ENCODE data around the gene COL2A1.

COL2A1 gene

DNA sequence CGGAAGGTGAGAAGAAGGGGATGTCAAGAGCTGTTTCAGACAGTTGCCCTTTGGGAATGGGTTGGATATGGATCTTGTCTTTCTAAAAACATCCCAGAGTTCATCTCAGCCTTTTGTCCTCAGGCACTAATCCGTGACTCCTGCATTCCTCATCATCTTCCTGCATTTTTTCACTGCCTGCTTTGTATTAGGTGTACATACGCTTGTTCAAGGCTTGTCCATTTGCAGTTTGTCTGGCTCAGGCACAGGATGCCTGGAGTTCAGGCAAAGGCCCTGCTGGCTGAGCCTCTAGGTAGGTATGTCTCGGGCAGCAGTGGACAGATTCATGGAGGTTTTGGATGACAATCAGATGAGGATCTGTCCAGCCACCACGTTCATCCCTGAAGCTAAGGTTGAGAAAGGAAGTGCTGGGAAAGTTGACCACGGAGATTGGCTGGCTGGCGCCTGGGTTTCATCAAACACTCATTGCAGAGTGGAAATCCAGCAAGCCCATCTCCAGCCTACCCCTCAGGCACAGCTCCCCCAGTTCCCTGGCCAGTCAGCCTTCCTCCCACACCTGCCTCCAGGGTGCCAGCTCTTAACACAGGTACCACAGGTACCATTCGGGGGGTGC is 53.3 kb downstream of the COL2A1 start:
- TF ChIP-seq GATA3 (IDR thresholded peaks at IDR 0.05; ENCODE audit: low read depth, low read length): no peak
- no peak; the same call in 1 of the 2 replicates for TF ChIP-seq GATA2 (IDR thresholded peaks at IDR 0.05; ENCODE audit: low read depth, low read length)

- TF ChIP-seq GATA2 (IDR thresholded peaks at IDR 0.05; ENCODE audit: low read depth, low read length) (no peak), GATA3 (IDR thresholded peaks at IDR 0.05; ENCODE audit: low read depth, low read length) (no peak)
Measured at GRCh38 chr12:47949441-47950341, 54.6 kb downstream of the COL2A1 start.

DNA sequence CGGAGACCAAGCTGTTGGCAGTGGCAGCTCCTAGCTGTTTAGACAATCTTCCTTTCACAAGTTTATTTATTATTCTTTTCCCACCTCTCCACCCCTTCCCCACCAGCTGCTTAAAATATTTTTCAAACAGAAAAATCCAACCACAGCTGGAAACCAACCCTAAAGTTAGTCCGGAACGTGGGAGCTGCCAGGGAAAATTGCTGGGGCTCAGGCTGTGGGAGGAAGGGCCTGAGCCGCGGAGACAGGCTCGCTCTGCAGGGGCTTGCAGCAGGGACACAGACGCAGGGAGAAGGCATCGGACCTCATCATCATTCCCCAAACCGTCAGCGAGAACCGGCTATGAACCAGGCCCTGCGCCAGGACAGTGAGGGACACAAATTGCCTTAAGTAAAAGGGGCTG is 56.9 kb downstream of the COL2A1 start:
- no peak for TF ChIP-seq GATA2 (IDR thresholded peaks at IDR 0.05; ENCODE audit: low read depth, low read length)
- no peak for TF ChIP-seq GATA3 (IDR thresholded peaks at IDR 0.05; ENCODE audit: low read depth, low read length)

DNA sequence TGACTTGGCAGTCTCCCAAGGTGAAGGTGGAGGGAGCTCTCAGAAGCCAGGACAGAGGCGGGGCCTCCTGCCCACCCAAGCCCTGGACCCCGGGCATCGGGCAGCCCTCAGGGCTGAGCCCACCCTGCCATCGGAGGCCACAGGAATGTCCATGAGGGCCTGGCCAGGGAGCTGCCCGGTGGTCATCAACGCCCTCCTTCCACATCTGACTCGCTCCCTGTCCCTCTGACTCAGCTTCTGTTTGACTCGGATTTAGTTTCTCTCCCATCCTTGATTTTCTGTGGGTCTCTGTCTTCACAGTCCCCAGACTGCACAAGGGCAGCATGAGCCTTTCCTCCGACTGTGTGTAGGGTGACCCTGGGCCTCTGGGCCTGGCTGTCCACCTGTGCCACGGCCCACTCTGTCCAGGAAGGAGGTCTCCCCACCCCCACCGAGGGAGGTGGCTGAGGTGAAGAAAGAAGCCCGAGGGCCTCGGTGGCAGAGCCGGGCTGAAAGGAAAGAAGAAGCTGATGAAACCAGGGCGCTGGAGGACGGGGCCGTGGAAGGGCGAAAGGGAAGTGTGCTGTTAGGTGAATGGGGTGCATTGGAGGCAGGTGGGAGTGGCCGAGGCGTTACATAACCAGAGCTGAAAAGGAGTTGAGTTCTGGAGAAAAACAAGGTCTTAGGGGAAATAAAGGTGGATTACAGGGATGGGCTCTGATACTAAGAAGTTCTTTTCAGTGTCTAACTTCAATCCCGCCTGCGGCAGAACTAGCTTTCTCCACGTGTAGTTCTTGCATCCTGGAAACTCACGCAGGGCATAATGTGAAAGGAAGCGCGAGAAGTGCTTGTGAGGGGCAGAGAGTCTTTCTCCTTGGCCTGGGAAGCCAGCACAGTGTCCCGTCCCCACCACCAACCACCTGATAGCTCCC is 57.6 kb downstream of the COL2A1 start:
- no peak for TF ChIP-seq GATA2 (IDR thresholded peaks at IDR 0.05; ENCODE audit: low read depth, low read length)
- no peak for TF ChIP-seq GATA3 (IDR thresholded peaks at IDR 0.05; ENCODE audit: low read depth, low read length)

DNA sequence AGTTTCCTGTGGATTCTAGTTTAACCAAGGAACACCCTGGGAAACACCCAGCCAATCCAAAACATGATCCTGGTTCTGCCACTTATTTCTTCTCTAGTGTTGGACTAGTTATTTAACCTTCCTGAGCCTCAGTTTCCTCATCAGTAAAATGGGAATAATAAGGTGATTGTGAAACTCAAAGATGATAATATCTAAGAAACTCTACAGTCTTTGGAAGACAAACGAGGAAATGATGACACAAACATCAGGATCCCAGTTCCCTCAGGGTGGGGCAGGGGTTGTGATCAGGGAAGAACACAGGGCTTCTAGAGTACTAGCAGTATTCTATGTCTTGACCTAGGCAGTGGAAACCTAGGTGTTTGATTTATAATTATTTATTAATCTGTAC is 58.9 kb downstream of the COL2A1 start:
- no peak for TF ChIP-seq GATA3 (IDR thresholded peaks at IDR 0.05; ENCODE audit: low read depth, low read length)

- TF ChIP-seq GATA2 (IDR thresholded peaks at IDR 0.05; ENCODE audit: low read depth, low read length) (no peak), GATA3 (IDR thresholded peaks at IDR 0.05; ENCODE audit: low read depth, low read length) (no peak)
Measured at GRCh38 chr12:47944685-47945340, 59.5 kb downstream of the COL2A1 start.

DNA sequence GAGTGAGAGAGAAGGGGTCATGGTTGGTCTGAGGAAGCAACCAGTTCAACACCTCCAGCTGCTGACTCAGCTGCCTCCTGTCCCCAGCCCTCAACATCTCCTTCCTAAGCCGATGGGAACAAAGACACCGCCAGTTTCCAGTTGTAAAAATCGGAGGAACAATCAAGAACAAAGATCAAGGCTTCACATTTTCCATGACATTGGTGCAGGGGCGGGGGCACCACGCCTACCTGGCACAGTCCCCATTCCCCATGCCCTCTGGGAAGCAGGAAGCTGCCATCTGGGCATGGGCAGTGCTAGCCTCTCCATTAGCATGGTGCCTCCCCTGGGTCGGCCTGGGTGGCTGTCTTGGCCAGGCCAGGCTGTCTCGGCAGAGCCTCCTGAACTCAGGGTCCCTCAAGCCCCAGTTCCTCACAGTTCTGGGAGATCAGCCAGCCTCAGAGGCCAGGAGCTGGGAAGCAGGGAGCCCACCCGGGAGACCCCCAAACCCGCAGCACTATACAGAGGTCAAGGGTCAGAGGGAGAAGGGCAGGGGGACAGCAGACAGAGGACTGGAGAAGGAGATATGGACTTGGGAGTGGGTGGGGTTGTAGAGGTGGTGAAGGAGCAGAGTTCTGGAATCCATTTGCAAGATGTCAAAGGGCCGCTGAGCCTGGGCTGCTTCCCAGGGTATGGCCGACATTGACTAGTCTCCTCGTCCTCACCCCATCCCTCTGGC is 60.5 kb downstream of the COL2A1 start:
- no peak for TF ChIP-seq GATA2 (IDR thresholded peaks at IDR 0.05; ENCODE audit: low read depth, low read length)
- no peak for TF ChIP-seq GATA3 (IDR thresholded peaks at IDR 0.05; ENCODE audit: low read depth, low read length)

GRCh38 chr12:47942614-47943225 is 61.6 kb downstream of the COL2A1 start:
- TF ChIP-seq GATA2 (IDR thresholded peaks at IDR 0.05; ENCODE audit: low read depth, low read length) (no peak), GATA3 (IDR thresholded peaks at IDR 0.05; ENCODE audit: low read depth, low read length) (no peak)

DNA sequence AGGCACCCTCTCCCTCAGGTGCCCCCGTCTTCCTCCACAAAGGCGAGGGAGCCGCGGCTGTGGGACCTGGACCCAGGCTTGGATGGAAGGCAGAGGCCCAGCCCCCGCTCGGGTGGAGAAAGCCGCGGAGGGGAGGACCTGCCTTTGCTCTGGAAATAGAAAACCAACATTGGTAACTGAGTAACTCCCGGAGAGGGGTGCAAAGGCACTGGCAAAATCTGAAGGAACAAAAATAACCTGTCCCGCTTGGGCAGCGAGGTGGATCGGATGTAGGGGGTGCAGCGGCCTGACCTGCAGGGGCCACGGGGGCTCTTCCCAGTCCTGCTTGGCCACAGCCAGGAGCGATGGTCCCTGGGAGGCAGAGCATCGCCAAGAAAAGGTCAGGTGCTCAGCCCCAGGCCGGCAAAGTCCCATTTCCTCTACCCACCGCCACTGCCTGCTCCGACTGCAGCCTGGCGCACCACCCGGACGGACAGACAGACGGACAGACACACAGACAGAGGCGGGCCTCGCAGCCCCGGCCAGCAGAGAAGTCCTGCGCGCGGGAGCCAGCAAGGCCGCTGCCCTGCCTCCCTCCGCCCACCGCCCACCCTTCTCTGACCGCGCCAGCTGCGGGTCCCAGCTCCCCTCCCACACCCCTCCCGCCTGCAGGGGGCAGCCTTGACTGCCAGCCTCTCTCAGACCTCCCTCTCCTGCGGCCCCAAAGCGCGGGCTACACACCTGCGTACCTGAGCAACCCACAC is 62.2 kb downstream of the COL2A1 start:
- TF ChIP-seq GATA2 (IDR thresholded peaks at IDR 0.05; ENCODE audit: low read depth, low read length) (no peak), GATA3 (IDR thresholded peaks at IDR 0.05; ENCODE audit: low read depth, low read length) (no peak)

GRCh38 chr12:47941475-47941780 is 62.8 kb downstream of the COL2A1 start:
- TF ChIP-seq GATA3 (IDR thresholded peaks at IDR 0.05; ENCODE audit: low read depth, low read length): no peak
- TF ChIP-seq GATA2 (IDR thresholded peaks at IDR 0.05; ENCODE audit: low read depth, low read length): no peak

GRCh38 chr12:47940773-47941474 is 63.4 kb downstream of the COL2A1 start:
- no peak for TF ChIP-seq GATA2 (IDR thresholded peaks at IDR 0.05; ENCODE audit: low read depth, low read length)
- TF ChIP-seq GATA3 (IDR thresholded peaks at IDR 0.05; ENCODE audit: low read depth, low read length): no peak

Data from SH-SY5Y (cell line).